ENCODE data around the gene MAPT. TPM values are rescaled to one million over a fixed set of nuclear protein-coding genes. Genes with fewer than 3 reads are reported as not detected.

The MAPT gene
- polyA plus RNA-seq, 3 donors = 0.04 TPM; not detected in 2

GRCh38 chr17:45971698-45972141 lies 77.4 kb downstream of the MAPT start:
- Mint-ChIP-seq H3K4me1 (no peaks in the 10 kb centered on the region), H3K27ac (no peak overlapping the region), H3K4me3 (no peak overlapping the region), H3K9me3 (peaks cover 0 to 6% (median 4%) of the 10 kb centered on the region in 7 donors), H3K27me3 (ENCODE audit: low read depth in 3 of 3) (peaks cover 12 to 16% (median 14%) of the 10 kb centered on the region in 3 donors), H3K36me3 (no peaks in the 10 kb centered on the region)
- Histone ChIP-seq H3K9me3 (replicated peaks in 1 of 2; ENCODE audit: control insufficient read depth in 1 of 2, insufficient read depth in 1 of 2, low read length in 2 of 2) (no peaks in the 10 kb centered on the region), H3K4me1 (ENCODE audit: control insufficient read depth in 1 of 2, insufficient read depth in 2 of 2, low read length in 2 of 2) (no peaks in the 10 kb centered on the region), H3K79me2 (ENCODE audit: insufficient read depth, low read length) (no peaks in the 10 kb centered on the region), H3K36me3 (replicated peaks in 1 of 2; ENCODE audit: control insufficient read depth in 1 of 2, insufficient read depth in 2 of 2, low read length in 2 of 2) (no peaks in the 10 kb centered on the region), H3K27me3 (ENCODE audit: control insufficient read depth in 2 of 2, insufficient read depth in 2 of 2, low read length in 2 of 2) (peaks cover 0 to 4% of the 10 kb centered on the region in 2 donors), H3K9ac (ENCODE audit: insufficient read depth, low read length, poor library complexity, severe bottlenecking) (no peak overlapping the region), H3K27ac (ENCODE audit: low read depth in 1 of 2, low read length in 2 of 2) (no peak overlapping the region), H2AFZ (ENCODE audit: insufficient read depth, low read depth, low read length, poor library complexity, severe bottlenecking) (no peak overlapping the region), H3K4me3 (replicated peaks in 1 of 3; ENCODE audit: low read depth in 2 of 3, low read length in 3 of 3) (no peak overlapping the region), H3K4me2 (replicated peaks; ENCODE audit: extremely low read depth, low read length, poor library complexity, severe bottlenecking) (no peak overlapping the region), H4K20me1 (ENCODE audit: insufficient read depth, low read length) (no peaks in the 10 kb centered on the region)
- DNase-seq = no peak
- 56% methylated on average over 13 of the region's 14 CpGs for WGBS (ENCODE audit: insufficient coverage)
- no peak for TF ChIP-seq CTCF (IDR thresholded peaks at IDR 0.05)
- intact Hi-C loops (cut with micrococcal nuclease) = no loop called here

- 100% methylated on average over 2 of the region's 3 CpGs for WGBS (ENCODE audit: insufficient coverage)
- peaks cover 0 to 2% of the 10 kb centered on the region in 2 donors for H3K27me3 ChIP-seq (ENCODE audit: control insufficient read depth in 2 of 2, insufficient read depth in 2 of 2, low read length in 2 of 2)
- TF ChIP-seq CTCF (IDR thresholded peaks at IDR 0.05) = no peak
Observed at GRCh38 chr17:45972531-45972930, 78.2 kb downstream of the MAPT start.

More at GRCh38 chr17:45972531-45972930, 78.2 kb downstream of the MAPT start:
- no peaks in the 10 kb centered on the region for H3K36me3 ChIP-seq (replicated peaks in 1 of 2; ENCODE audit: control insufficient read depth in 1 of 2, insufficient read depth in 2 of 2, low read length in 2 of 2)
- H3K9ac ChIP-seq (ENCODE audit: insufficient read depth, low read length, poor library complexity, severe bottlenecking) = no peak overlapping the region
- no peak overlapping the region for H3K4me3 ChIP-seq (replicated peaks in 1 of 3; ENCODE audit: low read depth in 2 of 3, low read length in 3 of 3)
- no peak overlapping the region for H2AFZ ChIP-seq (ENCODE audit: insufficient read depth, low read depth, low read length, poor library complexity, severe bottlenecking)
- H3K4me1 ChIP-seq (ENCODE audit: control insufficient read depth in 1 of 2, insufficient read depth in 2 of 2, low read length in 2 of 2) = no peaks in the 10 kb centered on the region
- no peak overlapping the region for H3K27ac ChIP-seq (ENCODE audit: low read depth in 1 of 2, low read length in 2 of 2)
- intact Hi-C loops (cut with micrococcal nuclease) = no loop called here
- DNase-seq = no peak
- H3K9me3 ChIP-seq (replicated peaks in 1 of 2; ENCODE audit: control insufficient read depth in 1 of 2, insufficient read depth in 1 of 2, low read length in 2 of 2) = no peaks in the 10 kb centered on the region
- Mint-ChIP-seq H3K4me3 (no peak overlapping the region), H3K4me1 (no peaks in the 10 kb centered on the region), H3K27me3 (ENCODE audit: low read depth in 3 of 3) (peaks cover 9 to 11% (median 10%) of the 10 kb centered on the region in 3 donors), H3K9me3 (peaks cover 0 to 6% (median 4%) of the 10 kb centered on the region in 7 donors), H3K36me3 (no peaks in the 10 kb centered on the region), H3K27ac (no peak overlapping the region)
- H3K4me2 ChIP-seq (replicated peaks; ENCODE audit: extremely low read depth, low read length, poor library complexity, severe bottlenecking) = no peak overlapping the region
- no peaks in the 10 kb centered on the region for H4K20me1 ChIP-seq (ENCODE audit: insufficient read depth, low read length)
- no peaks in the 10 kb centered on the region for H3K79me2 ChIP-seq (ENCODE audit: insufficient read depth, low read length)
